Measurements from ENCODE around the gene RHOC. TPM values are rescaled to one million over a fixed set of nuclear protein-coding genes. Genes with fewer than 3 reads are reported as not detected.

RHOC gene
- total RNA-seq, 1 donor from 2014 or later, result 251 TPM

GRCh38 chr1:112716133-112716720, 9.3 kb upstream of the RHOC start:
- intact Hi-C loops (cut with DNase I), result loop anchor here (5.0 to 10.0 kb wide), 2 partner anchors 319 to 359 kb away; partner anchors contain the start of genes CTTNBP2NL and LRIG2
- no peaks in the 10 kb centered on the region for H3K36me3 ChIP-seq
- H3K27me3 ChIP-seq, result no peaks in the 10 kb centered on the region
- H3K27ac ChIP-seq, result peak overlapping the region; percentile 80
- peaks cover 31% of the 10 kb centered on the region for H3K4me1 ChIP-seq
- peak; percentile 92 to 97 (median 97) for TF ChIP-seq CTCF (IDR thresholded peaks at IDR 0.05)
- peak in 1 of 2 donors; percentile 76 for TF ChIP-seq POLR2AphosphoS5 (IDR thresholded peaks at IDR 0.05; ENCODE audit: insufficient read depth in 1 of 2, low read depth in 1 of 2)
- TF ChIP-seq POLR2A (IDR thresholded peaks at IDR 0.05), result no peak
- H3K9me3 ChIP-seq, result no peaks in the 10 kb centered on the region
- H3K4me3 ChIP-seq, result peak overlapping the region; percentile 68 to 74
- DNase-seq (ENCODE audit: extremely low spot score in 2 of 2), result no peak

GRCh38 chr1:112715264-112716053, 8.5 kb upstream of the RHOC start, which contains the start of gene PPM1J:
PPM1J (minus strand) TSS chr1:112715332; CDS start chr1:112715301, 31 bp downstream.
- Histone ChIP-seq H3K4me1 (peaks cover 31% of the 10 kb centered on the region), H3K27ac (peak within 1 kb of the TSS; percentile 80), H3K27me3 (no peaks in the 10 kb centered on the region), H3K9me3 (no peaks in the 10 kb centered on the region), H3K4me3 (peak within 1 kb of the TSS; percentile 68 to 74), H3K36me3 (no peaks in the 10 kb centered on the region)
- DNase-seq (ENCODE audit: extremely low spot score in 2 of 2), result no peak
- no peak for TF ChIP-seq CTCF (IDR thresholded peaks at IDR 0.05)
- TF ChIP-seq POLR2AphosphoS5 (IDR thresholded peaks at IDR 0.05; ENCODE audit: insufficient read depth in 1 of 2, low read depth in 1 of 2), result peak; percentile 75 to 81
- peak in 1 of 2 donors; percentile 35 for TF ChIP-seq POLR2A (IDR thresholded peaks at IDR 0.05)
- intact Hi-C loops (cut with DNase I), result loop anchor here (5.0 to 10.0 kb wide), 2 partner anchors 318 to 359 kb away; partner anchors contain the start of genes CTTNBP2NL and LRIG2

- H3K36me3 ChIP-seq, result no peaks in the 10 kb centered on the region
- no peaks in the 10 kb centered on the region for H3K27me3 ChIP-seq
- intact Hi-C loops (cut with DNase I), result loop anchor here (5.0 to 10.0 kb wide), 3 partner anchors 42 to 360 kb away; partner anchors contain the start of genes CTTNBP2NL, LRIG2 and MOV10
- TF ChIP-seq POLR2A (IDR thresholded peaks at IDR 0.05) (peak in 1 of 2 donors; percentile 58), POLR2AphosphoS5 (IDR thresholded peaks at IDR 0.05; ENCODE audit: insufficient read depth in 1 of 2, low read depth in 1 of 2) (peak in 1 of 2 donors; percentile 35), CTCF (IDR thresholded peaks at IDR 0.05) (no peak)
- peaks cover 31% of the 10 kb centered on the region for H3K4me1 ChIP-seq
- no peaks in the 10 kb centered on the region for H3K9me3 ChIP-seq
- H3K27ac ChIP-seq, result peak overlapping the region; percentile 80
- peak overlapping the region; percentile 68 to 74 for H3K4me3 ChIP-seq
- no peak for DNase-seq (ENCODE audit: extremely low spot score in 2 of 2)
Observed at GRCh38 chr1:112714313-112715263, 7.7 kb upstream of the RHOC start.

- Histone ChIP-seq H3K9me3 (no peaks in the 10 kb centered on the region), H3K27ac (no peak overlapping the region), H3K27me3 (no peaks in the 10 kb centered on the region), H3K36me3 (no peaks in the 10 kb centered on the region), H3K4me3 (peak overlapping the region; percentile 68 to 74), H3K4me1 (peaks cover 26% of the 10 kb centered on the region)
- intact Hi-C loops (cut with DNase I), result loop anchor here (5.0 to 10.0 kb wide), 2 partner anchors 41 to 361 kb away; partner anchors contain the start of genes LRIG2 and MOV10
- DNase-seq (ENCODE audit: extremely low spot score in 2 of 2), result no peak
- TF ChIP-seq CTCF (IDR thresholded peaks at IDR 0.05), result no peak
- TF ChIP-seq POLR2A (IDR thresholded peaks at IDR 0.05), result no peak
- TF ChIP-seq POLR2AphosphoS5 (IDR thresholded peaks at IDR 0.05; ENCODE audit: insufficient read depth in 1 of 2, low read depth in 1 of 2), result no peak
Observed at GRCh38 chr1:112713466-112714312, 6.8 kb upstream of the RHOC start.
